Activated CD8-positive, alpha-beta T cell treated with anti-CD3 and anti-CD28 coated beads for 36 hours (primary cell): ENCODE measurements around the gene CACNG4. TPM values are rescaled to one million over a fixed set of nuclear protein-coding genes. Genes with fewer than 3 reads are reported as not detected.

Source experiments
- ATAC-seq: fragments of 200-7000 bp; cut with Tn5 transposase; one replicate; pipeline ENCODE4 v1.10.0; 2021; ENCODE audit warnings: mild to moderate bottlenecking, moderate library complexity
- CTCF ChIA-PET: fragments of 350-600 bp; sonication (Branson Sonifier 250); formaldehyde crosslinking; loops from one replicate; lab custom pipeline; 2021; ENCODE audit warnings: antibody characterized with exemption; lab: Charles Lee
- POLR2A ChIA-PET: fragments of 350-600 bp; sonication (Branson Sonifier 250); formaldehyde crosslinking; loops from one replicate; lab custom pipeline; 2021; ENCODE audit warnings: antibody characterized with exemption; lab: Charles Lee
- DNase-seq: peaks from one replicate; pipeline ENCODE4 v3.0.0-alpha.2; 2020
- H3K27ac Mint-ChIP-seq: one replicate; pipeline ENCODE4 v1.8.0; 2021; ENCODE audit warnings: mild to moderate bottlenecking, mixed read lengths
- H3K27me3 Mint-ChIP-seq: one replicate; pipeline ENCODE4 v1.8.0; 2021; ENCODE audit warnings: mixed read lengths
- H3K36me3 Mint-ChIP-seq: one replicate; pipeline ENCODE4 v1.8.0; 2021; ENCODE audit warnings: low read depth, mixed read lengths
- H3K4me1 Mint-ChIP-seq: one replicate; pipeline ENCODE4 v1.8.0; 2021; ENCODE audit warnings: low read depth, mixed read lengths
- H3K4me3 Mint-ChIP-seq: one replicate; pipeline ENCODE4 v1.8.0; 2021; ENCODE audit warnings: mild to moderate bottlenecking, moderate library complexity, mixed read lengths
- H3K9me3 Mint-ChIP-seq: one replicate; pipeline ENCODE4 v1.8.0; 2021; ENCODE audit warnings: mixed read lengths
- CTCF ChIP-seq: fragments of 200-600 bp; IDR thresholded peaks from one replicate; pipeline ENCODE4 v1.8.0; 2022; ENCODE audit warnings: antibody characterized with exemption, mild to moderate bottlenecking
- intact Hi-C: fragments of 100-400 bp; cut with micrococcal nuclease; formaldehyde crosslinking; loops from one replicate; pipeline ENCODE4 v1.10.0; 2022
- total RNA-seq, 2 experiments: library from RNA; stranded (reverse); gene quantifications; one replicate each; pipeline ENCODE4 v1.2.3, GENCODE V29; 2021

The CACNG4 gene
- total RNA-seq, 2 experiments from 2014 or later: not detected

- ChIA-PET CTCF (no interaction called here), POLR2A (interaction anchor here (0.6 kb wide), 1 partner anchor 256 kb away, joined by 3 read pairs; no protein-coding TSS in a partner anchor)
- no peak for TF ChIP-seq CTCF
- Mint-ChIP-seq H3K4me1 (no peaks in the 10 kb centered on the region), H3K27ac (no peak overlapping the region), H3K4me3 (no peak overlapping the region), H3K36me3 (no peaks in the 10 kb centered on the region), H3K27me3 (peaks cover 39% of the 10 kb centered on the region), H3K9me3 (no peaks in the 10 kb centered on the region)
- DNase-seq (no peak), ATAC-seq (no peak)
- intact Hi-C loops: no loop called here
Observed at GRCh38 chr17:66976781-66977201, 12.3 kb downstream of the CACNG4 start.

GRCh38 chr17:66978514-66979061 lies 14.1 kb downstream of the CACNG4 start:
- ChIA-PET POLR2A (no interaction called here), CTCF (no interaction called here)
- Mint-ChIP-seq H3K36me3 (no peaks in the 10 kb centered on the region), H3K27ac (no peak overlapping the region), H3K4me1 (no peaks in the 10 kb centered on the region), H3K9me3 (no peaks in the 10 kb centered on the region), H3K27me3 (peaks cover 41% of the 10 kb centered on the region), H3K4me3 (no peak overlapping the region)
- intact Hi-C loops: no loop called here
- DNase-seq (no peak), ATAC-seq (no peak)
- TF ChIP-seq CTCF: no peak

GRCh38 chr17:66980896-66981295 lies 16.4 kb downstream of the CACNG4 start:
- POLR2A ChIA-PET: no interaction called here
- H3K27me3 Mint-ChIP-seq: peaks cover 41% of the 10 kb centered on the region

GRCh38 chr17:66981983-66982508 lies 17.5 kb downstream of the CACNG4 start:
- CTCF ChIA-PET: interaction anchor here (0.8 to 1.2 kb wide), 2 partner anchors 8 to 781 kb away, joined by 3 to 4 read pairs; no protein-coding TSS in a partner anchor

More at GRCh38 chr17:66980896-66981295, 16.4 kb downstream of the CACNG4 start:
- H3K9me3 Mint-ChIP-seq: no peaks in the 10 kb centered on the region
- intact Hi-C loops: no loop called here
- no peak overlapping the region for H3K4me3 Mint-ChIP-seq
- no peak for ATAC-seq
- no peak for DNase-seq
- H3K4me1 Mint-ChIP-seq: peaks cover 7% of the 10 kb centered on the region
- no peak overlapping the region for H3K27ac Mint-ChIP-seq
- TF ChIP-seq CTCF: no peak
- H3K36me3 Mint-ChIP-seq: no peaks in the 10 kb centered on the region
- CTCF ChIA-PET: no interaction called here

More at GRCh38 chr17:66981983-66982508, 17.5 kb downstream of the CACNG4 start:
- Mint-ChIP-seq H3K27ac (no peak overlapping the region), H3K4me1 (peaks cover 7% of the 10 kb centered on the region), H3K4me3 (no peak overlapping the region), H3K9me3 (no peaks in the 10 kb centered on the region), H3K36me3 (no peaks in the 10 kb centered on the region), H3K27me3 (peaks cover 38% of the 10 kb centered on the region)
- TF ChIP-seq CTCF: no peak
- POLR2A ChIA-PET: no interaction called here
- DNase-seq: no peak
- intact Hi-C loops: no loop called here
- no peak for ATAC-seq
